Measurements from ENCODE around the gene CCDC24.

Gene CCDC24

DNA sequence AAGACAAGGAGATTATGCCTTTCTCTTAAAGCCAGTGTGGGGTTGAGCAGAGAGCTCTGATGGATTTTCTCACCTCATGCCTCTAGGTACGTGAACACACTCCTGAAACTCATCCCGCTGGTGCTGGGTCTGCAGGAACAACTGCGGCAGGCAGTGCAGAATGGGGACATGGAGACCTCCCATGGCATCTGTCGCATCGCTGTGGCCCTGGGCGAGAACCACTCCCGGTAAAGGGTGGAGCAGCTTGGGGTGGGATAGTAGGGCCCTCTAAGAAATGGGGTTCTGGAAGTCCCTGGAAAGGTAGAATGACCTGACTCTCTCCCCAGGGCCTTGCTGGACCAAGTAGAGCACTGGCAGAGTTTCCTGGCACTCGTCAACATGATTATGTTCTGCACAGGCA lies 35.2 kb upstream of the CCDC24 start:
- TF ChIP-seq, protein P1, sequence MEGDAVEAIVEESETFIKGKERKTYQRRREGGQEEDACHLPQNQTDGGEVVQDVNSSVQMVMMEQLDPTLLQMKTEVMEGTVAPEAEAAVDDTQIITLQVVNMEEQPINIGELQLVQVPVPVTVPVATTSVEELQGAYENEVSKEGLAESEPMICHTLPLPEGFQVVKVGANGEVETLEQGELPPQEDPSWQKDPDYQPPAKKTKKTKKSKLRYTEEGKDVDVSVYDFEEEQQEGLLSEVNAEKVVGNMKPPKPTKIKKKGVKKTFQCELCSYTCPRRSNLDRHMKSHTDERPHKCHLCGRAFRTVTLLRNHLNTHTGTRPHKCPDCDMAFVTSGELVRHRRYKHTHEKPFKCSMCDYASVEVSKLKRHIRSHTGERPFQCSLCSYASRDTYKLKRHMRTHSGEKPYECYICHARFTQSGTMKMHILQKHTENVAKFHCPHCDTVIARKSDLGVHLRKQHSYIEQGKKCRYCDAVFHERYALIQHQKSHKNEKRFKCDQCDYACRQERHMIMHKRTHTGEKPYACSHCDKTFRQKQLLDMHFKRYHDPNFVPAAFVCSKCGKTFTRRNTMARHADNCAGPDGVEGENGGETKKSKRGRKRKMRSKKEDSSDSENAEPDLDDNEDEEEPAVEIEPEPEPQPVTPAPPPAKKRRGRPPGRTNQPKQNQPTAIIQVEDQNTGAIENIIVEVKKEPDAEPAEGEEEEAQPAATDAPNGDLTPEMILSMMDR (IDR thresholded peaks at IDR 0.05; ENCODE audit: low read depth, low read length), result no peak
- no peak overlapping the region for H3K4me3 ChIP-seq (ENCODE audit: low read depth, low read length)

DNA sequence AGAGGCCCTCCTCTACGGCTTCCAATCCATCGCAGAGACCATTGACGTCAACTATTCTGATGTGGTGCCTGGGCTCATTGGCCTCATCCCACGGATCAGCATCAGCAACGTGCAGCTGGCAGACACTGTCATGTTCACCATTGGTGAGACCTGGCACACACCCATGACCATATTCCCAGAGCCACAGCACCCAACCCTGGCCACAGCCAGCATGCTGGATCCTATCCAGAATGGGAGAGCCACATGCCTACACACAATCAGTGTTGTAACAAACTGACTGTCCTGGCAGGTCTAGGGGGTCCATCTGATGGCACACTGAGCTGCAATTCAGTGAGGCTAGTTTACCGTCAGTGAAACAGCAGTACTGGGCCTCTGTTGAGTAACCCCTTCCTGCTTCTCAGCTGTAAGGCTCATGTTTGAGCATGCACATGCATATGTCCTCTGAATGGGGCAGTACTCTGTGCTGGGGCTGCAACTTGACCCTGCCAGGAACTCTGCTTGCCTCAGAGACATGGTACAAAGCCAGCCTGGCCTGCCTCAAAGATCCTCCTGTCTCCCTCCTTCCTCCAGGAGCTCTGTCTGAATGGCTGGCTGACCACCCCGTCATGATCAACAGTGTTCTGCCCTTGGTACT lies 33.9 kb upstream of the CCDC24 start:
- TF ChIP-seq, protein P1 (IDR thresholded peaks at IDR 0.05; ENCODE audit: low read depth, low read length), result no peak
- H3K4me3 ChIP-seq (ENCODE audit: low read depth, low read length), result no peak overlapping the region

DNA sequence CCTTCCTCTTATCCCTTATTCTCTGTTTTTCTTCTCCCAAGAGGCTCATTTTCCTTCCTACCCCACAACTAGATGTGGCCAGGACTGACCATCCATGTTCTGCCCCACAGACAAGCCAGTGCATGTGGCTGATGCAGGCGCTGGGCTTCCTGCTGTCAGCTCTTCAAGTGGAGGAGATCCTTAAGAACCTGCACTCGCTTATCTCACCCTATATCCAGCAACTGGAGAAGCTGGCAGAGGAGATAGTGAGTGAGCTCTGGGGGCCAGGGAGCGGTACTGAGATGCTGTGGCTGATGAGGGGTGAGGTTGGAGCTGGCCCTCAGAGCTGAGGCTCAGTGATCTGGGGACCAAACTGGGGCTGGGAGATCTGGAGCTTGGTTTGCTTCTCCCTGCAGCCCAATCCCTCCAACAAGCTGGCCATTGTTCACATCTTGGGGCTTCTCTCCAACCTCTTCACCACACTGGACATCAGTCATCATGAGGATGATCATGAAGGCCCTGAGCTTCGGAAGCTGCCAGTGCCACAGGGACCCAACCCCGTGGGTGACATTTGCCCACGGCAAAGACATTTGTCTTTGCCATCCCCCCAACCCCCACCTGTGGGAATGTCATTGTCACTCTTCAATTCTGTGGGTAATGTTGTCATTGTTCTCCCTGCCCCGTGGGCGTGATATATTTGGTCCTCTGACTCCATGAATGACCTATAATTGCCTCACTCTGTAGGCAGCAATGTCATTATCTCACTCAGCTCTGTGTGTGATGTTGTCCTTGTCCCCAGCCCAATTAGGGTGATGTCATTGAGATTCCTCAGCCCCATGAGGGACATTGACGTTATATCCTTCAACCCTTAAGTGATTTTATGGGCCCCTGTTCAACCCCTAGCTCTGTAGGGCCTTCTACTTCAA lies 32.8 kb upstream of the CCDC24 start:
- no peak overlapping the region for H3K4me3 ChIP-seq (ENCODE audit: low read depth, low read length)
- TF ChIP-seq, protein P1 (IDR thresholded peaks at IDR 0.05; ENCODE audit: low read depth, low read length), result no peak

DNA sequence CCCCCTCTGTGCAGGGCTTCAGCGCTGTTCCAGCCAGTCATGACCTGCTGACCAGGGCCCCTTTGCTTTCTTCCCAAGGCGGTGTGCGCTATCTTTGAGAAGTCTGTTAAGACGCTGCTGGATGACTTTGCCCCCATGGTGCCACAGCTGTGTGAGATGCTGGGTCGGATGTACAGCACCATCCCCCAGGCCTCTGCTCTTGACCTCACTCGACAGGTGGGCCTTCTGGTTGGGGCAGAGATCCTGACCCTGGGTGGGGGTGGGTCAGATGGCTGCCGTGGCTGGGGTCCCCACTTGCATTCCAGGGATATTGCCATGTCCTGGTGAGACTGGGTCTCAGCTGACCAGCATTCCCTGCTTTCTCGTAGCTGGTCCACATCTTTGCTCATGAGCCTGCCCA lies 30.6 kb upstream of the CCDC24 start:
- TF ChIP-seq, protein P1 (IDR thresholded peaks at IDR 0.05; ENCODE audit: low read depth, low read length), result no peak
- H3K4me3 ChIP-seq (ENCODE audit: low read depth, low read length), result no peak overlapping the region

DNA sequence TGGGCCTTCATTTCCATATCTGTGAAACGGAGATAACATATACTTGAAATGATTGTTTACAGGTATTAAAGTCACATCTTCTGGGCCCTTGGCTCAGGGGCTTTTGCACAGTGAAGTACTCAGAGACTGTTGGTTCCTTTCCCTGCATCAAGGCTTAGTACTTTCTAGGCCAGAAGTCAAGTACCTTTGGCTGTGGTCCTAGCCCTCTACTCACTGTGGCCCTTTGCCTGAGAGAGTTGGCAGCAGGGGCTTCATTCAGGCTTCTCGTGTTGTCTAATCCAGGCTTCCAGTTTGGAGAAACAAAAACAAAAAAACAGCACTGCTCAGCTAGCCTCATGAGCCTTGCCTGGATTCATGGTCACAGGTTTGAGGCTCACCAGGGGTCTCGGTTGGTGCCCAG lies 29.7 kb upstream of the CCDC24 start:
- TF ChIP-seq, protein P1 (IDR thresholded peaks at IDR 0.05; ENCODE audit: low read depth, low read length), result no peak
- H3K4me3 ChIP-seq (ENCODE audit: low read depth, low read length), result no peak overlapping the region

DNA sequence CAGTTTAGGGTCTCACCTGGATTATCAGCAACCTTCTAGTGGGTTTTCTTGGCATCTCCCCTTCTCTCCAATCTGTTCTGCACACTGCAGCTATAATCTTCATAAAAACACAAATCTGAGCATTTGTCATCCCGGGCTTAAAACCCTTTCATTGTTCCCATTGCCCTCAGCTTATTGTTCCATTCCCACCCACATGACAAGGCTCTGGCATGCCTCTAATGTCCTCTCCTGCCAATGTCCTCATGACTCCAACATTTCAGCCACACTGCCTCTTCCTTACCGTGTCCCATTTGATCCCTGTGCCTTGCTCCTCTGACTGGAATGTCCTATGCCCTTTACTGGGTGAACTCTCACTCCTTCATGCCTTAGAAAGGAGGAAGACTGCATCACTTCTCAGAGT lies 29.1 kb upstream of the CCDC24 start:
- no peak overlapping the region for H3K4me3 ChIP-seq (ENCODE audit: low read depth, low read length)
- TF ChIP-seq, protein P1 (IDR thresholded peaks at IDR 0.05; ENCODE audit: low read depth, low read length), result no peak

DNA sequence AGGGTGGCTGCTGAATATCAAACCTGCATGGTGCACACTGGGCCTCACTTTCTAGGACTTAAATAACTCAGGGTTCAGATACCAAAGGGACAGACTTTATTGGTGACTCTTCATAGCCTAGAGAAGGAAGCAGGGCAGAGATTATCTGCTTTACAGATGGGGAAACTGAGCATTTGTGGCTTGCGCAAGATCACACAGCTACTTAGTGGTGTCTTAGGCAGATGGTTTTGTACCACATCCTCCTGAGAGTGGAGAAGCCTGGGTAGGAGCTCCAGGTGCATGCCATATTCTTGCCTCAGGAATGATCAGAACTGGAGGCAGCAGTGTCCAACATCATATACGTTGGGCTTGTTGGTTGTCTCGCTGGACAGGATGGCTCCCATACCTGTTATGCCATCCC lies 28.4 kb upstream of the CCDC24 start:
- TF ChIP-seq, protein P1 (IDR thresholded peaks at IDR 0.05; ENCODE audit: low read depth, low read length), result no peak
- H3K4me3 ChIP-seq (ENCODE audit: low read depth, low read length), result no peak overlapping the region

All from WI38 (cell line).